NCI-H460 (cell line): ENCODE data around the gene HCFC1. TPM values are rescaled to one million over a fixed set of nuclear protein-coding genes. Genes with fewer than 3 reads are reported as not detected.
A peak's percentile ranks its signal among the peaks of the same experiment; 100 is the strongest.
"Not testable (repeated sequence)": the region's sequence is repeated elsewhere in the genome, so short reads cannot be mapped to it uniquely, and the experiment has no call there.

ENCODE experiments used
- DNase-seq: peaks from one replicate; pipeline ENCODE4 v3.0.0-alpha.2; 2016; ENCODE audit warnings: low read depth; ENCODE audit errors: extremely low read depth
- total RNA-seq: library from RNA; depleted of rRNA; stranded (reverse); fragments of >200 nt; shearing (Covaris generic); gene quantifications from 2 replicates; pipeline ENCODE4 v1.2.3, GENCODE V29; 2014

HCFC1 gene
- total RNA-seq, 1 experiment from 2014 or later = 28.0 TPM

- peak; percentile 87 for DNase-seq
Measured at GRCh38 chrX:154010330-154011087, 38.9 kb upstream of the HCFC1 start.

DNA sequence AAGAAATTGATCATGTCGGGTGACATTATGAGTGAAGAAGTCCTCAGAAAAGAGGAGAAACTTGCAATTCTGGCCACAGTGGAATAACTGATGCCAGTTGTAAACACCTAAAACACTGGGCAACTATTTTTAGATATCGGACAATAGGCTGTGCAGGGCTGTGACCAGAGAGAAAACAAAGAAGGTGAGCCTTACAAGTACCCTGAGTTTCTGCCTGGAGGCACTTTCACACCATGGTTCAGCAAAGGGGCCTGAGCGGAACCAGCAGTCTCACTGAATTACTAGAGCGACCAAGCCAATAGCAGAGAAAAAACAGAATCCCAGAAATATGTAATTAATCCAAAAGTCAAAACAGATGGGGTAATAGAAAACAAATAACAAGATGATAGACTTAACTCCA lies 36.9 kb upstream of the HCFC1 start:
- DNase-seq = no peak

- DNase-seq = no peak
Measured at GRCh38 chrX:154006947-154007346, 35.3 kb upstream of the HCFC1 start.

DNA sequence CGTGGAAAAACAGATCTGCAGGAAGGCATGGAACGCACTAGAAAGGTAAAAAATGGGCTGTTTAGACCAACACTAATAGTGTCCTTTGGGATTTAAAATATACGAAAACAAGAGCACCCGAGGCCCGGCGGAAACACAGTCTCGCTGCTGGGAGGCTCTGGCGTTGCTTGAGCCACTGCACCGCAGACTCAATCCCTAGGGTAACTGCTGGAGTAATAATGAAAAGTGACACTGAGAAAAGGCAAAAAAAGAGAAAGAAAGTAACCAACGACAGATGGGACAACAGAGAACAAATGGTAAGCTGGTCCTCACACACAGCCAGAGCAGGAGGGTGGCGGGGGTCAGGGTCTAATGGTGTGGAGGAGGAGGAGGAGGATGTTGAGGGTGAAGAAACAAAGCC lies 32.7 kb upstream of the HCFC1 start:
- no peak for DNase-seq

GRCh38 chrX:154002215-154002719 lies 30.6 kb upstream of the HCFC1 start:
- peak; percentile 94 for DNase-seq

DNA sequence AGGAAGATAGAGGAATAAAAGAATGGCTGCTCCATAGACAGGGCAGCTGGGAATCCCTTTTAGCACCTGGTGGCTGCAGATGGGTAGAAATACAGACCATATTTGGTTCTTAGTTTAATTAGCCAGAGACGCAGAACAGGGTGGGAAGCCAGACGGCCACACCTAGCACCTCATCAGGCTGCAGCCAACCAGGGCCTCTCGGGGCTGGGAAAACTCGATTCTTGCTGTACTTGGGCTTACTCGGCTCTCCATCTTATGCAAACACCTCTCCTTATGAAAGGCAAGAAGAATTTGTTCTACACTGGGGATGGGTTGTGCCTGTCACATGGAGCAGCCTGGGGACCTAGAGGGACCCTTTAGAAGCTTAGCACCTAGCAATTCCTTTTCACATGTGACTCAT lies 28.4 kb upstream of the HCFC1 start:
- DNase-seq = no peak

DNA sequence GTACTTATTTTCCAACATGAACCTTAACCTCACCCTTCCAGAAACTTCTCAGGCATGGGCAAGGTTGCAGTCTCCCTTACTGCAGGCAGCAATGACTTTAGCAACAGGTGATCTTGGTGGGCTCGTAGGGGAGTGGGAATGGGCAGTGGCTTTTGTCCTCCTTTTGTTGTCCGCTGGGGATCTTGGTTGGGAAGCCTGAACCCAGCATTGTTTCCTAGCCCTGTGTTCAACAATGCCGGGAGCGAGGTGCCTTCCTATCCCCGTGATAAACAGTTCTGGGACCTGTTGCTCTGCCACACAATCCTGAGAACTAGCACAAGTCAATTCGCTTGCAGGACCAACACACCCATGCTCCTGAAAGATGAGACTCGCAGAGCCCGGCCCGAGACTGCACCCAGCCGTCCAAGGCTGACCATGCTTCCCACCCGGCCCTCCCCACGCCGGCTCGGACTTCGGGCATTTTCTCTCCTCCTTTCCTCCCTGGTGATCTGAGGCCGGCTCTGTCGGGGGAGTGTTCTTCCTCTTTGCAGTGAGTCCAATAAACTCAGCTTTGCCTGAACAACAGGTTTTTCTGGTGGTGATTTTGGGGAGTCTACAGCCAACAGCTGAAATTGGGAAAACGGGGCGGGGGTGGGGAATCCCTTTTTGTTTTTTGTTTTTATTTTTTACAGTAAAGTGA lies 27.9 kb upstream of the HCFC1 start:
- DNase-seq = no peak

DNA sequence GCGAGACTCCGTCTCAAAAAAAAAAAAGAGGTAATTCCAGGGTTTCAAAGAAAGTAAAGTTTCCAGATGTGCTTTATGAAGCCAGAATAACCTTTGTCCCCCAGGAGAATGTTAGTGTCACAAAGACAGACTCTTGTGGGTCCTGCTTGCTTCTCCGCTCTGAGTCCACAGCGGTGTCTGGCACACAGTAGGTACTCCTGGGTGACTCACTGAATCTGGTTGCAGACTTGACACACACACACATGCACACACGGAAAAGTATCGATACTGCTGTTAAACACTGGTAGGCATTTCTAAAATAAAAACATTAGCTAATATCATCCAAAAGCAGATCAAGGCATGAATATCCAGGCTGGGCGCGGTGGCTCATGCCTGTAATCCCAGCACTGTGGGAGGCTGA lies 23.9 kb upstream of the HCFC1 start:
- DNase-seq = no peak

- DNase-seq = not testable (repeated sequence)
Measured at GRCh38 chrX:153994398-153994797, 22.8 kb upstream of the HCFC1 start.

- no peak for DNase-seq
Measured at GRCh38 chrX:153993978-153994377, 22.4 kb upstream of the HCFC1 start.

GRCh38 chrX:153993079-153993478 lies 21.5 kb upstream of the HCFC1 start:
- no peak for DNase-seq

DNA sequence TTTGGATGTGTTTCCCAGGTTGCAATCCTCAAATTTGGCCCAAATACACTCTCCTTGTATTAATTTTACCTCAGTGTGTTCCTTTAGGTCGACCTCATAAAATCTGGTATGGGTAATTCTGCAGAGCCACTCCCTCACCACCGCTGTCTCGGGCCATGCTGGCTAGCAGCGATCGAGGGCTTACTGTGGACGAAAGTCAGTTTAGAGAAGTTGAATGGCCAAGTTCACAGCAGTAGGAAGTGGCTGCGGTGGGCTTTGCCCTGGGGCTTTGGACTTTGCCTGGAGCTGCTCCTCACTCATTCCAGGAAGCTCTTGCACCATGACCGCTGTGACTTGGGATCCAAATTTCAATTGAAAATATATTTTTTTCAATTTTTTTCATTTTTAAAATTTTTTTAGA lies 20.6 kb upstream of the HCFC1 start:
- DNase-seq = no peak

DNA sequence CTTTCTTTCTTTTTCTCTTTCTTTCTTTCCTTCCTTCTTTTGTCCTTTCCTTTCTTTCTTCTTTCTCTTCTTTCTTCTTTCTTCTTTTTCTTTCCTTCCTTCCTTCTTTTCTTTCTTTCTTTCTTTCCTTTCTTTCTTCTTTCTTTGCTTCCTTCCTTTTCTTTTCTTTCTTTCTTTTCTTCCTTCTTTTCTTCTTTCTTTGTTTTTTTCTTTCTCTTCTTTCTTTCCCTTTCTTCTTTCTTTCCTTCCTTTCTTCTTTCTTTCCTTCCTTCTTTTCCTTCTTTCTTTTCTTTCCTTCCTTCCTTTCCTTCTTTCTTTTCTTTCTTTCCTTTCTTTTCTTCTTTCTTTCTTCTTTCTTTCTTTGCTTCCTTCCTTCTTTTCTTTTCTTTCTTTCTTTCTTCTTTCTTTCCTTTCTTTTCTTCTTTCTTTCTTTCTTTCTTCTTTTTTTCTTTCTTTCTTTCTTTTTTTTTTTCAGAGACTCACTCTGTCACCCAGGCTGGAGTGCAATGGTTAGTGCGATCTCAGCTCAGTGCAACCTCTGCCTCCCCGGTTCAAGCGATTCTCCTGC lies 19.5 kb upstream of the HCFC1 start:
- DNase-seq = no peak

GRCh38 chrX:153989973-153990655 lies 18.5 kb upstream of the HCFC1 start:
- DNase-seq = no peak

- no peak for DNase-seq
Measured at GRCh38 chrX:153988493-153988892, 16.9 kb upstream of the HCFC1 start.

DNA sequence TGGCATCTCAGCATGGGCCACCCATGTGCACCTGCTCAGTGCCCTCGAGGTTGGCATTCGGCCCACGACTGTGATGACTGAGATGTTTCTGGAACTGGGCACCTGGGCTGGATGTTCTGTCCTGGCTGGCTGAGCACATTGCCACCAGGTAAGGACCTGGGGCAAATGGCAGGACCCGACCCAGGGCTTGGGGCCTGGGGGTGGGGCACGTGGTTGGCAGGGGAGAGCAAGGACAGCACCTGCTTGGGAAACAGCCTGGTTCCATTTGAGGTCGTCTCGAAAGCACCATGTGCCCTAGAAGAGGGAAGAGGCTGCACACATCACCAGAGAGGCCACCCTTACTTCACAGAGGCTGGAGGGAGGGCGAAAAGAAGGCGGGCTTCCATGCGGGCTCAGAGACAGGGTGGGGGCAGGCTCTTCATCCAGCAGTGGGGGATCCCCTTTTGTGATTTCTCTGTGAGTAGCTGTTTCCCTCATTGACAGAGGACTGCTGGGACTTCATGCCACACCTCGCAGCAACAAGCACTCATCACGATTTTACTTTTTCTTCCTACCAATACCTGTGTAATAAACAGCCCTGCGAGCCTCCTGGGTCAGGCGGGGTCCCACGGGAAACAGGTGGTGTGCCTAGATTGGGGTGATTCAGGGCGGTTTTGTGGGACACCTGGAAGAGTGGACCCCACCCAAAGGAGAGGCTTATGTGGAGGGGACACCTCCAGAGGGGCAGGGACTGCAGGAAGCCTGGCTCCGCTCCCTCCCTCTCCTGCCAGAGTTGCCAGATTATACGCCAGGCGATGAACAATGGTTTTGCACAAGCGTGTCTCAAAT lies 12.9 kb upstream of the HCFC1 start:
- DNase-seq = no peak

DNA sequence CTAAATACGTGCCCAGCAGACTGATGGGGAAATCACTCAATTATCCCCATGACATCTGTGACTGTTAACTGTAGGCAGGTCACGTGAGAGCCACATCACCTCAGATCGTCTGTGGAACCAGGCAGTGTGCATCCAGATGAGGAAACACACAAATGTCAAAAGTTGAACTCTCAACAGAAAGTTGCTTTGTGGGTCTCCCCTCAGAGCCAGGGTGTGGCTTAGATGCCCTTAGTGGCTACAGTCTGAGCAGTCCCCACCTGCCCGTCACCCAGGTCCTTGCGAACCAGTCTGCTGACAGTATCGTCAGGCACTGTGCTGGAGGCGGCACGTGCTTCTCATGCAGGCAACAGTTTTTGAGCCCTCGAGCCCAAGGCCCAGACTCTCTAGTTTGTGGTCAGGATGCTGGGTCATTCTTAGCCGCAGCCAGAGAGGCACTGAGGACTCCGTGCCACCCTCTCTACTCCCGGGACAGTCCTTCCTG lies 11.7 kb upstream of the HCFC1 start:
- DNase-seq = no peak

GRCh38 chrX:153981771-153982533 lies 10.3 kb upstream of the HCFC1 start:
- DNase-seq = no peak

DNA sequence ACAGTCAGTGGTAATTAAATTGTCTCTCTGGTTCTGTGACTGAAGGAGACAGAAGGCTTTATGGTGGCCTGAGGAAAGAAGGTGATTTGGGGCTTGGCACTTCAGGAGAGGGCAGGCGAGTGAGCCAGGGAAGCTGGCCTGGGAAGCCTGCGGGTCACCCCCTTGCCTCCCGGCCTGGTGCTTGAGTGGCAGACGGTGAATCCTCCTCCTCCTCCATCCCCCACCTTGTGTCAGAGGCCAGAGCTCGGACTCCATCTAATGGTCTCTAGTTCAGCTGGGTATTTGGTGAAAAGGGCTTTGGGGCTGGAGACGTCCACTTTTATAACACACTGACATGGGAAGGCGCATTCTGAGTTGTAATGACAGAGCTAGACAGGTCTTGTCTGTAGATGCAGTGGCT lies 9.6 kb upstream of the HCFC1 start:
- no peak for DNase-seq
